ENCODE measurements around the gene KCNG2. TPM values are rescaled to one million over a fixed set of nuclear protein-coding genes. Genes with fewer than 3 reads are reported as not detected.

Gene KCNG2
- polyA plus RNA-seq, 3 donors from 2014 or later = not detected

GRCh38 chr18:79905389-79905911 is 107.7 kb downstream of the KCNG2 start:
- DNase-seq = no peak
- H3K36me3 Mint-ChIP-seq = peaks cover 8 to 18% (median 12%) of the 10 kb centered on the region in 3 donors
- peak overlapping the region in 1 of 6 donors; percentile 39 for H3K27ac Mint-ChIP-seq
- peaks cover 0 to 6% (median 0%) of the 10 kb centered on the region in 6 donors for H3K9me3 Mint-ChIP-seq
- H3K27me3 Mint-ChIP-seq (ENCODE audit: low read depth in 3 of 3) = peaks cover 0 to 6% (median 4%) of the 10 kb centered on the region in 3 donors
- H3K4me1 Mint-ChIP-seq = peaks cover 6 to 15% of the 10 kb centered on the region in 2 donors
- no peak overlapping the region for H3K4me3 Mint-ChIP-seq

- Mint-ChIP-seq H3K4me1 (peaks cover 11 to 19% of the 10 kb centered on the region in 2 donors), H3K27me3 (ENCODE audit: low read depth in 3 of 3) (peaks cover 0 to 6% (median 4%) of the 10 kb centered on the region in 3 donors), H3K9me3 (peaks cover 0 to 6% (median 0%) of the 10 kb centered on the region in 6 donors), H3K27ac (peak overlapping the region in 3 of 6 donors; percentile 39 to 61 (median 55)), H3K36me3 (peaks cover 8 to 18% (median 12%) of the 10 kb centered on the region in 3 donors), H3K4me3 (no peak overlapping the region)
- DNase-seq = no peak
Measured at GRCh38 chr18:79905993-79906392, 108.3 kb downstream of the KCNG2 start.

- H3K27ac Mint-ChIP-seq = peak overlapping the region in 1 of 6 donors; percentile 26
- no peak for DNase-seq
- H3K4me1 Mint-ChIP-seq = peaks cover 11 to 19% of the 10 kb centered on the region in 2 donors
- H3K4me3 Mint-ChIP-seq = no peak overlapping the region
- H3K27me3 Mint-ChIP-seq (ENCODE audit: low read depth in 3 of 3) = peaks cover 0 to 4% (median 3%) of the 10 kb centered on the region in 3 donors
- peaks cover 0 to 3% (median 0%) of the 10 kb centered on the region in 6 donors for H3K9me3 Mint-ChIP-seq
- peaks cover 8 to 17% (median 10%) of the 10 kb centered on the region in 3 donors for H3K36me3 Mint-ChIP-seq
Measured at GRCh38 chr18:79906706-79907105, 109.0 kb downstream of the KCNG2 start.

GRCh38 chr18:79910563-79911343 is 113.0 kb downstream of the KCNG2 start:
- H3K4me3 Mint-ChIP-seq = no peak overlapping the region
- no peaks in the 10 kb centered on the region for H3K9me3 Mint-ChIP-seq

GRCh38 chr18:79911344-79912270 is 113.9 kb downstream of the KCNG2 start:
- Mint-ChIP-seq H3K4me3 (no peak overlapping the region), H3K27me3 (ENCODE audit: low read depth in 3 of 3) (peaks cover 2 to 4% (median 3%) of the 10 kb centered on the region in 3 donors), H3K27ac (no peak overlapping the region), H3K9me3 (no peaks in the 10 kb centered on the region), H3K4me1 (peaks cover 12 to 16% of the 10 kb centered on the region in 2 donors), H3K36me3 (peaks cover 11 to 20% (median 18%) of the 10 kb centered on the region in 3 donors)
- DNase-seq = no peak

More at GRCh38 chr18:79910563-79911343, 113.0 kb downstream of the KCNG2 start:
- peak overlapping the region in 2 of 6 donors; percentile 25 to 55 for H3K27ac Mint-ChIP-seq
- peaks cover 11 to 19% (median 16%) of the 10 kb centered on the region in 3 donors for H3K36me3 Mint-ChIP-seq
- H3K27me3 Mint-ChIP-seq (ENCODE audit: low read depth in 3 of 3) = peaks cover 1 to 3% (median 2%) of the 10 kb centered on the region in 3 donors
- no peak for DNase-seq
- peaks cover 16 to 18% of the 10 kb centered on the region in 2 donors for H3K4me1 Mint-ChIP-seq

GRCh38 chr18:79912409-79912991 is 114.8 kb downstream of the KCNG2 start:
- DNase-seq = no peak
- Mint-ChIP-seq H3K9me3 (no peaks in the 10 kb centered on the region), H3K4me3 (no peak overlapping the region), H3K27me3 (ENCODE audit: low read depth in 3 of 3) (peaks cover 2 to 4% (median 3%) of the 10 kb centered on the region in 3 donors), H3K4me1 (peaks cover 12 to 16% of the 10 kb centered on the region in 2 donors), H3K36me3 (peaks cover 11 to 23% (median 17%) of the 10 kb centered on the region in 3 donors), H3K27ac (no peak overlapping the region)

- Mint-ChIP-seq H3K27ac (no peak overlapping the region), H3K27me3 (ENCODE audit: low read depth in 3 of 3) (peaks cover 2 to 5% (median 3%) of the 10 kb centered on the region in 3 donors), H3K4me1 (peaks cover 12 to 16% of the 10 kb centered on the region in 2 donors), H3K36me3 (peaks cover 10 to 21% (median 17%) of the 10 kb centered on the region in 3 donors), H3K9me3 (no peaks in the 10 kb centered on the region), H3K4me3 (no peak overlapping the region)
- DNase-seq = no peak
Measured at GRCh38 chr18:79912994-79913831, 115.5 kb downstream of the KCNG2 start.

GRCh38 chr18:79914614-79915160 is 116.9 kb downstream of the KCNG2 start:
- H3K27ac Mint-ChIP-seq = no peak overlapping the region

GRCh38 chr18:79915161-79916127 is 117.7 kb downstream of the KCNG2 start:
- Mint-ChIP-seq H3K27ac (no peak overlapping the region), H3K9me3 (no peaks in the 10 kb centered on the region), H3K27me3 (ENCODE audit: low read depth in 3 of 3) (peaks cover 2 to 3% (median 3%) of the 10 kb centered on the region in 3 donors), H3K4me1 (peaks cover 3 to 9% of the 10 kb centered on the region in 2 donors), H3K36me3 (peaks cover 3 to 21% (median 17%) of the 10 kb centered on the region in 3 donors), H3K4me3 (no peak overlapping the region)
- no peak for DNase-seq

More at GRCh38 chr18:79914614-79915160, 116.9 kb downstream of the KCNG2 start:
- Mint-ChIP-seq H3K36me3 (peaks cover 3 to 21% (median 17%) of the 10 kb centered on the region in 3 donors), H3K9me3 (no peaks in the 10 kb centered on the region), H3K4me3 (no peak overlapping the region), H3K4me1 (peaks cover 6 to 11% of the 10 kb centered on the region in 2 donors), H3K27me3 (ENCODE audit: low read depth in 3 of 3) (peaks cover 2 to 3% (median 3%) of the 10 kb centered on the region in 3 donors)
- no peak for DNase-seq

GRCh38 chr18:79916128-79916494 is 118.4 kb downstream of the KCNG2 start:
- H3K4me3 Mint-ChIP-seq = no peak overlapping the region

GRCh38 chr18:79916546-79917168 is 118.9 kb downstream of the KCNG2 start:
- H3K27me3 Mint-ChIP-seq (ENCODE audit: low read depth in 3 of 3) = peaks cover 2 to 3% (median 3%) of the 10 kb centered on the region in 3 donors
- peaks cover 3 to 21% (median 18%) of the 10 kb centered on the region in 3 donors for H3K36me3 Mint-ChIP-seq
- peaks cover 0 to 5% of the 10 kb centered on the region in 2 donors for H3K4me1 Mint-ChIP-seq
- H3K4me3 Mint-ChIP-seq = no peak overlapping the region
- no peaks in the 10 kb centered on the region for H3K9me3 Mint-ChIP-seq
- DNase-seq = no peak
- no peak overlapping the region for H3K27ac Mint-ChIP-seq

More at GRCh38 chr18:79916128-79916494, 118.4 kb downstream of the KCNG2 start:
- Mint-ChIP-seq H3K36me3 (peaks cover 3 to 21% (median 17%) of the 10 kb centered on the region in 3 donors), H3K27me3 (ENCODE audit: low read depth in 3 of 3) (peaks cover 2 to 3% (median 3%) of the 10 kb centered on the region in 3 donors), H3K9me3 (no peaks in the 10 kb centered on the region), H3K4me1 (peaks cover 0 to 5% of the 10 kb centered on the region in 2 donors), H3K27ac (no peak overlapping the region)
- no peak for DNase-seq
